ENCODE data around the gene HS6ST3.
"Not testable (repeated sequence)": the region's sequence is repeated elsewhere in the genome, so short reads cannot be mapped to it uniquely, and the experiment has no call there.

Gene HS6ST3

DNA sequence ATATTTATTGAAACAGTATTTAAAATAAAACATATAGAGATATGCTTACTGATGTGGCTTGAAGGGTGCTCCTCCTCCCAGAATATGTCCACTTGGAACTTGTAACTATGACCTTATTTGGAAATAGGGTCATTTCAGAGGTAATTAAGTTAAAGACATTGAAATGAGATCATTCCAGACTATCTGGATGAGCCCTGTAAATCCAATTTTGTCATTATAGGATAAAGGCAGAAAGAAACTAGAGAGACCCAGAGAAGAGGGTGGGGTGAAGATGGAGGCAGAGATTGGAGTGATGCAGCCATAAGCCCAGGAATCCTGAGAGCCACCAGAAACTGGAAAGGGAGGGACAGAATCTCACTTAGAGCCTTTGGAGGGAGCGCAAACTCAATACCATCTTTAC lies 661.2 kb downstream of the HS6ST3 start:
- Histone ChIP-seq H3K36me3 (ENCODE audit: control insufficient read depth, insufficient read depth, low read length) (no peaks in the 10 kb centered on the region), H3K27ac (ENCODE audit: insufficient read depth, low read depth, low read length, poor library complexity, severe bottlenecking) (no peak overlapping the region), H3K4me1 (ENCODE audit: control insufficient read depth, insufficient read depth, low read length) (no peaks in the 10 kb centered on the region), H3K9me3 (ENCODE audit: control insufficient read depth, low read length) (no peaks in the 10 kb centered on the region), H3K27me3 (ENCODE audit: control insufficient read depth, insufficient read depth, low read length, poor library complexity, severe bottlenecking) (no peaks in the 10 kb centered on the region), H3K4me3 (ENCODE audit: insufficient read depth, low read depth, low read length) (no peak overlapping the region)
- whole genome bisulfite sequencing, 2 experiments = 90% methylated on average over 1 of the region's 1 CpG; no CpG with 5 or more reads in 1 of the 2 experiments

DNA sequence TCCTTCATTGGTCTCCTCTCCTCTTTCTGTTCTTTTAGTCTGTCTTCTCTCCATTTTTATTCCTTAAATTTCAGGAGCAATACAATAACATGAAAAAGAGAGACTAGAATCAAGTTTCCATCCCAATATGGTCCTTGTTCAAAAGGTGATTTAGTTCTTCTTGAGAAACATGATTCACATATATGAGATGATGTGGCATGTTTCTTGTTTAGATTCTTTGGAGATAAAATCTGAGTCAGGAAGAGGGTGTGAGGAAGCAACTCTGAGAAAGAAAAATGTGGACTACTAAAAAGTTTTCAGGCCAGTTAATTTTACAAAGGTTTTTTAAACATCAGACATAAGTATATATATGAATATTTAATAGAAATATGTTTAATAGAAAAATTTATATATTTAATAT lies 673.0 kb downstream of the HS6ST3 start:
- Histone ChIP-seq H3K27me3 (ENCODE audit: control insufficient read depth, insufficient read depth, low read length, poor library complexity, severe bottlenecking) (no peaks in the 10 kb centered on the region), H3K4me3 (ENCODE audit: insufficient read depth, low read depth, low read length) (no peak overlapping the region), H3K27ac (ENCODE audit: insufficient read depth, low read depth, low read length, poor library complexity, severe bottlenecking) (no peak overlapping the region), H3K4me1 (ENCODE audit: control insufficient read depth, insufficient read depth, low read length) (no peaks in the 10 kb centered on the region), H3K9me3 (ENCODE audit: control insufficient read depth, low read length) (no peaks in the 10 kb centered on the region), H3K36me3 (ENCODE audit: control insufficient read depth, insufficient read depth, low read length) (no peaks in the 10 kb centered on the region)

DNA sequence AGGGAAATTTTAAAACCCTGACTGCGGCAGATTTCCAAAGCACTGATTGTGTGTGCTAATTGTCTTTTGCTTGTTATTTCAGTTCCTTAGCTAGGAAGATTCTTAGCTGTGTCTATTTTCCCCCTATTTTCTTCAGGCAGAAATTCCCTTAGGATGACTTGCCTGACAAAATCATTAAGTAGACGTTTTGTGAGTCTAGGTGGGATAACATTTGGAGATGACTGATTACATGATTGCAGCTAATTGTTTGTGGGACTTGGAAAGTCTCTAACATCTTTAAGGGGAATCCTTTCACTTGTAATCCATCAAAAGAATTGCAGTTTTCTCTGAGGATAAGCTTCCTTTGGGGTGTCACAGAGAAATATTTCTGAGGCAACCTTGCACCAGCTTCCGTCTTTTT lies 676.4 kb downstream of the HS6ST3 start:
- Histone ChIP-seq H3K36me3 (ENCODE audit: control insufficient read depth, insufficient read depth, low read length) (no peaks in the 10 kb centered on the region), H3K9me3 (ENCODE audit: control insufficient read depth, low read length) (no peaks in the 10 kb centered on the region), H3K4me1 (ENCODE audit: control insufficient read depth, insufficient read depth, low read length) (no peaks in the 10 kb centered on the region), H3K4me3 (ENCODE audit: insufficient read depth, low read depth, low read length) (no peak overlapping the region), H3K27ac (ENCODE audit: insufficient read depth, low read depth, low read length, poor library complexity, severe bottlenecking) (no peak overlapping the region), H3K27me3 (ENCODE audit: control insufficient read depth, insufficient read depth, low read length, poor library complexity, severe bottlenecking) (no peaks in the 10 kb centered on the region)
- 90 to 95% methylated on average over 3 of the region's 3 CpGs for WGBS, 2 experiments

DNA sequence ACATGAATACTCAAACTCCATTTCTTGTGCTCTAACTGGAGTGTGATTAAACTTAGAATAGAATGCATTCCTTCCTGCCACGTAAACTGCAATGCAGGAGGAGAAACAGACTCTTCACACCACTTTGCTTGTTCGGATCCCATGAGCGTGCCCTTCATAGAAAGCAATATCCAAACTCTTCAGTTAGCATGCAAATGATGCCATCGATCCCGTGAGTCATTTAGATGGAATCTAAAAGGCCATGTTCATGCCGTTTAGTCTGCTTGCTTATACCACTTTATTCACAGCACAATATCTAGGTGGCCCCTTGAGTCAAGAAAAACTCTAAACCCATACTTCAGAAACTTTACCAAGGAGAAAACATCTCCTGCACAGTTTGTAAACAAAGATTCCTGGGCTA lies 678.6 kb downstream of the HS6ST3 start:
- whole genome bisulfite sequencing, 2 experiments = 82 to 91% methylated on average over 6 of the region's 6 CpGs
- H3K4me3 ChIP-seq (ENCODE audit: insufficient read depth, low read depth, low read length) = no peak overlapping the region
- H3K9me3 ChIP-seq (ENCODE audit: control insufficient read depth, low read length) = no peaks in the 10 kb centered on the region
- no peaks in the 10 kb centered on the region for H3K4me1 ChIP-seq (ENCODE audit: control insufficient read depth, insufficient read depth, low read length)
- H3K27ac ChIP-seq (ENCODE audit: insufficient read depth, low read depth, low read length, poor library complexity, severe bottlenecking) = no peak overlapping the region
- no peaks in the 10 kb centered on the region for H3K27me3 ChIP-seq (ENCODE audit: control insufficient read depth, insufficient read depth, low read length, poor library complexity, severe bottlenecking)
- H3K36me3 ChIP-seq (ENCODE audit: control insufficient read depth, insufficient read depth, low read length) = no peaks in the 10 kb centered on the region

DNA sequence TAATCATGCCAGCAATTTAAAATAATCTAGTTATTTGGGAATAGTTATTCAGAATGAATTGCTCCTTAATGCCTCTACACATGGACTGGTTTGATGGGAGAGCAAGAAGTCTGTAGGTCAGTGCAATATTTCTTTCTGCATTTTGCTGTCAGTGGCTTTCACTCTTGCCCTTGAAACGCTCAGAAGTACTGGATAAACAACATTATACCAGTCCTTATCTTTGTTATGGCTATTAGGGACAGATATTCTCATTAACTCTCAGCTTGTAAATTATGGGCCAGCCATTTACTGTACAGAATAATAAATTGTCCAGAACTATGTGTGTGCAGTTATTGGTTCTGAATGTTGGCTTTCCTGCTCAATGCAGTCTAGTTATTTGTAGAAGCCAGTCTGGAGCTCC lies 680.0 kb downstream of the HS6ST3 start:
- WGBS, 2 experiments = 86 to 93% methylated on average over 1 of the region's 1 CpG
- Histone ChIP-seq H3K27ac (ENCODE audit: insufficient read depth, low read depth, low read length, poor library complexity, severe bottlenecking) (no peak overlapping the region), H3K36me3 (ENCODE audit: control insufficient read depth, insufficient read depth, low read length) (no peaks in the 10 kb centered on the region), H3K4me1 (ENCODE audit: control insufficient read depth, insufficient read depth, low read length) (no peaks in the 10 kb centered on the region), H3K9me3 (ENCODE audit: control insufficient read depth, low read length) (no peaks in the 10 kb centered on the region), H3K4me3 (ENCODE audit: insufficient read depth, low read depth, low read length) (no peak overlapping the region), H3K27me3 (ENCODE audit: control insufficient read depth, insufficient read depth, low read length, poor library complexity, severe bottlenecking) (no peaks in the 10 kb centered on the region)

DNA sequence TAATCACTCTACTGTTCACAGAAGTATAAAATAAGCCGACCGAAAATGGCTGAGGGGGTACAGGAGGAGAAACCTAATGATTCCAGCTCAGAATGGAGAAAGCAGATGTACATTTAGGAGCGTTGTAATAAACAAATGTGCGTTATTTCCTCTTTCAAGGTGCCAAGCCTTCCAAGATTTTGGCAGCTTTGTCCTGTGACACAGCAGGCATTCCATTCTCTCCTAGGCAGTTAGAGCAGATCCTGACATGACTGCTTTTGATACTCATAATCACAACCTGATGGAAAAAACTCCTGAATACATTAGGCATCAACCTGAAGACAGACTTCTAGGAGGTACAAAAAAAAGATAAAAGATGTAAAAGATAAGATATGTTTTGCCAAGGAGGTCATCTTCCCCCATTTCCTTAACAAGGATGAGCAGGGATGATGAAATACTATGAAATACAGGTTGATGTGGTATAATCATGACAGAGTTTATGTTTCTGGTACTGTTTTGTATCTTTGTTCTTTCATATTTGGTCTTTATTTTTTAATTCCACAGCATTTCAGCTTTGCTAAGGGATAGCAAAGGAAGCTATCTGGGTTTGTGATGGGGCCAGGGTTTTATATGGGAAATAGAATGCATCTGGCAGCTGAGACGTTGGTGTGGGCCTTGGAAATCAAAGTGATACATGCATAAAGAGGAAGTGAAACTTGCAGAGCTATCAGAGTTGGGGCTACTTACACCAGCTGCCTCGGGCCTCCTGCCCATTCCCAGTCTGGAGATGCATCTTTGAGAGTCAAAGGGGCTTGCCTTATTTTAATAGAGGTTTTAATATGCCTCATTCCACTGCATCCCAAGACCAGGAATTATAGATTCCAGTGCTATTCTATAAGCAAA lies 681.8 kb downstream of the HS6ST3 start:
- Histone ChIP-seq H3K36me3 (ENCODE audit: control insufficient read depth, insufficient read depth, low read length) (no peaks in the 10 kb centered on the region), H3K27me3 (ENCODE audit: control insufficient read depth, insufficient read depth, low read length, poor library complexity, severe bottlenecking) (no peaks in the 10 kb centered on the region), H3K4me1 (ENCODE audit: control insufficient read depth, insufficient read depth, low read length) (no peaks in the 10 kb centered on the region), H3K9me3 (ENCODE audit: control insufficient read depth, low read length) (no peaks in the 10 kb centered on the region), H3K27ac (ENCODE audit: insufficient read depth, low read depth, low read length, poor library complexity, severe bottlenecking) (no peak overlapping the region), H3K4me3 (ENCODE audit: insufficient read depth, low read depth, low read length) (no peak overlapping the region)
- 91 to 96% methylated on average over 6 of the region's 6 CpGs for WGBS, 2 experiments

DNA sequence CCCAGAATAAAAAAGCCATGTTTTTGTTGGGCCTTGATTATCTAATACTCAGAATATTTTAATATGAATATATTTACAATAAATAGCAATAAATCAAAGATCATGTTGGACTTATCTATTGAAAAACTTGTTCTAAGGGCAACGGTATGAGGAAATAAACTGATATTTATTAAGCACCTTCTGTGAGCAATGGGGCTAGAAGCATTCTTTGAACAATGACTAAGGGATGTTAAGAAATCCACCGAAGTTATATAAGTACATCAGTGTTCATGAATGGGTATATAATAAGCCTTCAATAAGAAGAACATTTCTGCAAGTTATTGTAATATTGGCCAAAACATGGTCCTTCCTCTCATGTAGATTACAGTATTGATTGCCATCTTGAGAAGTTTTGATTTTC lies 682.5 kb downstream of the HS6ST3 start:
- WGBS, 2 experiments = 93 to 100% methylated on average over 2 of the region's 2 CpGs
- Histone ChIP-seq H3K27me3 (ENCODE audit: control insufficient read depth, insufficient read depth, low read length, poor library complexity, severe bottlenecking) (no peaks in the 10 kb centered on the region), H3K4me1 (ENCODE audit: control insufficient read depth, insufficient read depth, low read length) (no peaks in the 10 kb centered on the region), H3K27ac (ENCODE audit: insufficient read depth, low read depth, low read length, poor library complexity, severe bottlenecking) (no peak overlapping the region), H3K4me3 (ENCODE audit: insufficient read depth, low read depth, low read length) (no peak overlapping the region), H3K9me3 (ENCODE audit: control insufficient read depth, low read length) (no peaks in the 10 kb centered on the region), H3K36me3 (ENCODE audit: control insufficient read depth, insufficient read depth, low read length) (no peaks in the 10 kb centered on the region)

DNA sequence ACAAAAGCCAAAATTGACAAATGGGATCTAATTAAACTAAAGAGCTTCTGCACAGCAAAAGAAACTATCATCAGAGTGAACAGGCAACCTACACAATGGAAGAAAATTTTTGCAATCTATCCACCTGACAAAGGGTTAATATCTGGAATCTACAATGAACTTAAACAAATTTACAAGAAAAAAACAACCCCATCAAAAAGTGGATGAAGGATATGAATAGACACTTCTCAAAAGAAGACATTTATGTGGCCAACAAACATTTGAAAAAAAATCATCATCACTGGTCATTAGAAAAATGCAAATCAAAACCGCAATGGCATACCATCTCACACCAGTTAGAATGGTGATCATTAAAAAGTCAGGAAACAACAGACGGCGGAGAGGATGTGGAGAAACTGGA lies 688.4 kb downstream of the HS6ST3 start:
- H3K4me3 ChIP-seq (ENCODE audit: insufficient read depth, low read depth, low read length) = not testable (repeated sequence)
- 95% methylated on average over 3 of the region's 3 CpGs for WGBS, 2 experiments

DNA sequence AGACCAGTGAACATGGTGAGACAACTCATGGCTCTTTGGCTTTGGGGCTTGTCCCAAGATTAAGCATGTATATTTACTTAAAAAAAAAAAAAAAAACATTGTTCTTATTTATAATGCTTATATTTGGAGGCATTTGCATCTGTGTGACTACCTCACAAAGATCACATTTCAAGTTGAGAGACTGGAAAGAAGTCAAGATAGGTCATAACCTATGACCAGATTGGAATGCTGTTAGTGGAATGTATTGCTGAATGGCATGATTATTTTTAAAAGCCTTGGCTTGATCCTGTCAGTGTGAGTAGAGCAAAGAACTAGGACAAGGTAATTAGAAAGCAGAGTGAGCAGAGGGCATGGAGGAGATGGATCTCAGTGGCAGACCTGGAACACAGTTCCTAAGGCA lies 689.8 kb downstream of the HS6ST3 start:
- no peak overlapping the region for H3K4me3 ChIP-seq (ENCODE audit: insufficient read depth, low read depth, low read length)
- H3K4me1 ChIP-seq (ENCODE audit: control insufficient read depth, insufficient read depth, low read length) = no peaks in the 10 kb centered on the region
- no peaks in the 10 kb centered on the region for H3K36me3 ChIP-seq (ENCODE audit: control insufficient read depth, insufficient read depth, low read length)
- H3K27ac ChIP-seq (ENCODE audit: insufficient read depth, low read depth, low read length, poor library complexity, severe bottlenecking) = no peak overlapping the region
- no peaks in the 10 kb centered on the region for H3K9me3 ChIP-seq (ENCODE audit: control insufficient read depth, low read length)
- H3K27me3 ChIP-seq (ENCODE audit: control insufficient read depth, insufficient read depth, low read length, poor library complexity, severe bottlenecking) = no peaks in the 10 kb centered on the region

More for the DNA sequence above, 688.4 kb downstream of the HS6ST3 start:
- not testable (repeated sequence) for H3K36me3 ChIP-seq (ENCODE audit: control insufficient read depth, insufficient read depth, low read length); H3K27ac ChIP-seq (ENCODE audit: insufficient read depth, low read depth, low read length, poor library complexity, severe bottlenecking); H3K4me1 ChIP-seq (ENCODE audit: control insufficient read depth, insufficient read depth, low read length); H3K9me3 ChIP-seq (ENCODE audit: control insufficient read depth, low read length); H3K27me3 ChIP-seq (ENCODE audit: control insufficient read depth, insufficient read depth, low read length, poor library complexity, severe bottlenecking)

DNA sequence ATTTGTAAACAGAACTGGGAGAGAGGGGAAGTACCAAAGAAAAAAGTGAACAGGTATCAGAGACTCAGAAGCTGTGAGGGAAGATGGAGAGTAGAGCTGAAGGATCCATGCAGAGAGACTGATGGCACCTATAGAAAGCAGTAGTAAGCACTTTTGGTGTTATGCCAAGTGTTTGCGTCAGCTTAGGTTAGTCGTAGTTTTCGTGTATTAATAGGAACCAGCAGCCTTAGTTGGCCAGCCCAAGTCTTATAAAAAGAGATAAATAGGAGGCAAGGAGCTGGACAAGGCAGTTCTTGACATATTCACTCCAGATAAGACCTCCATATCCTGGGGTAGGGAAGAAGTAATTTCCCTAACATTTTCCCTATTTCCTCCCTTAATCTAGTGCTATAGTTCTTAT lies 690.2 kb downstream of the HS6ST3 start:
- WGBS, 2 experiments = 91 to 95% methylated on average over 3 of the region's 3 CpGs
- H3K4me1 ChIP-seq (ENCODE audit: control insufficient read depth, insufficient read depth, low read length) = no peaks in the 10 kb centered on the region
- no peak overlapping the region for H3K27ac ChIP-seq (ENCODE audit: insufficient read depth, low read depth, low read length, poor library complexity, severe bottlenecking)

More for the DNA sequence above, 690.2 kb downstream of the HS6ST3 start:
- Histone ChIP-seq H3K27me3 (ENCODE audit: control insufficient read depth, insufficient read depth, low read length, poor library complexity, severe bottlenecking) (no peaks in the 10 kb centered on the region), H3K36me3 (ENCODE audit: control insufficient read depth, insufficient read depth, low read length) (no peaks in the 10 kb centered on the region), H3K9me3 (ENCODE audit: control insufficient read depth, low read length) (no peaks in the 10 kb centered on the region), H3K4me3 (ENCODE audit: insufficient read depth, low read depth, low read length) (no peak overlapping the region)

Data from ectodermal cell (in vitro differentiated cells).